ENCODE results near the gene SPO11. TPM values are rescaled to one million over a fixed set of nuclear protein-coding genes. Genes with fewer than 3 reads are reported as not detected.
"Not testable (repeated sequence)": the region's sequence is repeated elsewhere in the genome, so short reads cannot be mapped to it uniquely, and the experiment has no call there.

The SPO11 gene
- total RNA-seq, 1 donor from 2014 or later: not detected

GRCh38 chr20:57342829-57343228 is 13.2 kb downstream of the SPO11 start:
- intact Hi-C loops (cut with micrococcal nuclease): loop anchor here (5.0 kb wide), 1 partner anchor 256 kb away; no protein-coding TSS in a partner anchor
- Histone ChIP-seq H3K36me3 (no peaks in the 10 kb centered on the region), H3K9me3 (replicated peaks) (no peaks in the 10 kb centered on the region), H3K4me1 (no peaks in the 10 kb centered on the region), H3K27ac (replicated peaks) (no peak overlapping the region), H3K4me3 (no peak overlapping the region), H3K27me3 (ENCODE audit: low read depth) (peaks cover 28% of the 10 kb centered on the region)
- no peak for TF ChIP-seq CTCF (IDR thresholded peaks at IDR 0.05; ENCODE audit: borderline replicate concordance)
- DNase-seq: no peak

- intact Hi-C loops (cut with micrococcal nuclease): no loop called here
These were observed 16.9 kb downstream of the SPO11 start for GRCh38 chr20:57346477-57346876.

GRCh38 chr20:57347393-57347792 is 17.8 kb downstream of the SPO11 start:
- DNase-seq: no peak
- no peaks in the 10 kb centered on the region for H3K9me3 ChIP-seq (replicated peaks)
- TF ChIP-seq CTCF (IDR thresholded peaks at IDR 0.05; ENCODE audit: borderline replicate concordance): no peak
- peaks cover 14% of the 10 kb centered on the region for H3K4me1 ChIP-seq
- no peak overlapping the region for H3K27ac ChIP-seq (replicated peaks)
- H3K36me3 ChIP-seq: no peaks in the 10 kb centered on the region
- H3K4me3 ChIP-seq: no peak overlapping the region
- peaks cover 8% of the 10 kb centered on the region for H3K27me3 ChIP-seq (ENCODE audit: low read depth)
- intact Hi-C loops (cut with micrococcal nuclease): no loop called here

More at GRCh38 chr20:57346477-57346876, 16.9 kb downstream of the SPO11 start:
- Histone ChIP-seq H3K36me3 (no peaks in the 10 kb centered on the region), H3K4me1 (peaks cover 5% of the 10 kb centered on the region), H3K4me3 (no peak overlapping the region), H3K27ac (replicated peaks) (no peak overlapping the region), H3K27me3 (ENCODE audit: low read depth) (peaks cover 8% of the 10 kb centered on the region), H3K9me3 (replicated peaks) (no peaks in the 10 kb centered on the region)
- peak; percentile 64 for DNase-seq
- TF ChIP-seq CTCF (IDR thresholded peaks at IDR 0.05; ENCODE audit: borderline replicate concordance): peak; percentile 82

- intact Hi-C loops (cut with micrococcal nuclease); DNase-seq; H3K36me3 ChIP-seq; H3K27ac ChIP-seq (replicated peaks); H3K4me3 ChIP-seq; H3K9me3 ChIP-seq (replicated peaks); H3K27me3 ChIP-seq (ENCODE audit: low read depth): not testable (repeated sequence)
- peaks cover 16% of the 10 kb centered on the region for H3K4me1 ChIP-seq
These were observed 18.8 kb downstream of the SPO11 start for GRCh38 chr20:57348200-57348921.

GRCh38 chr20:57348922-57349574 is 19.4 kb downstream of the SPO11 start:
- H3K36me3 ChIP-seq; H3K4me3 ChIP-seq; H3K9me3 ChIP-seq (replicated peaks); intact Hi-C loops (cut with micrococcal nuclease); DNase-seq; H3K27ac ChIP-seq (replicated peaks); H3K27me3 ChIP-seq (ENCODE audit: low read depth): not testable (repeated sequence)
- H3K4me1 ChIP-seq: peaks cover 16% of the 10 kb centered on the region

GRCh38 chr20:57350081-57350710 is 20.6 kb downstream of the SPO11 start:
- Histone ChIP-seq H3K4me1 (peaks cover 16% of the 10 kb centered on the region), H3K27me3 (ENCODE audit: low read depth) (no peaks in the 10 kb centered on the region), H3K27ac (replicated peaks) (no peak overlapping the region), H3K4me3 (peak overlapping the region; percentile 97), H3K9me3 (replicated peaks) (no peaks in the 10 kb centered on the region), H3K36me3 (no peaks in the 10 kb centered on the region)
- intact Hi-C loops (cut with micrococcal nuclease): no loop called here
- TF ChIP-seq CTCF (IDR thresholded peaks at IDR 0.05; ENCODE audit: borderline replicate concordance): no peak
- DNase-seq: no peak

GRCh38 chr20:57350726-57351041 is 21.1 kb downstream of the SPO11 start:
- H3K27me3 ChIP-seq (ENCODE audit: low read depth); DNase-seq; intact Hi-C loops (cut with micrococcal nuclease); H3K9me3 ChIP-seq (replicated peaks); H3K36me3 ChIP-seq: not testable (repeated sequence)
- peak overlapping the region; percentile 87 for H3K27ac ChIP-seq (replicated peaks)
- peaks cover 16% of the 10 kb centered on the region for H3K4me1 ChIP-seq
- H3K4me3 ChIP-seq: peak overlapping the region; percentile 97

Data from left ventricle myocardium inferior (tissue), 1 donor.